Hepatocyte (in vitro differentiated cells): ENCODE results near the gene C6orf163.

ENCODE experiments used
- CTCF ChIP-seq: fragments of 200-600 bp; sonication (generic); IDR thresholded peaks from 2 replicates; pipeline ENCODE4 v1.5.1; 2016; ENCODE audit warnings: antibody characterized with exemption, mild to moderate bottlenecking; ENCODE audit not compliant: poor library complexity
- EZH2 ChIP-seq: fragments of 200-600 bp; sonication (generic); IDR thresholded peaks from 2 replicates; pipeline ENCODE4 v1.6.1; 2016; ENCODE audit warnings: antibody characterized with exemption, mild to moderate bottlenecking, borderline replicate concordance
- EZH2phosphoT487 ChIP-seq: fragments of 200-600 bp; sonication (generic); IDR thresholded peaks from one replicate; pipeline ENCODE4 v1.6.1; 2018; ENCODE audit warnings: antibody characterized with exemption, mild to moderate bottlenecking, low read depth, moderate library complexity; ENCODE audit not compliant: unreplicated experiment, severe bottlenecking

- TF ChIP-seq CTCF (no peak), EZH2phosphoT487 (no peak), EZH2 (no peak)
These were observed 9.9 kb upstream of the C6orf163 start for GRCh38 chr6:87334683-87335082.
